HG03095 (cell line): ENCODE data around the gene OR4D6.
"Not testable (repeated sequence)": the region's sequence is repeated elsewhere in the genome, so short reads cannot be mapped to it uniquely, and the experiment has no call there.

ENCODE experiments used
- ATAC-seq: cut with Tn5 transposase; IDR thresholded peaks from one replicate; pipeline ENCODE4 v1.9.1; 2021; ENCODE audit warnings: moderate library complexity; ENCODE audit not compliant: unreplicated experiment

The OR4D6 gene

DNA sequence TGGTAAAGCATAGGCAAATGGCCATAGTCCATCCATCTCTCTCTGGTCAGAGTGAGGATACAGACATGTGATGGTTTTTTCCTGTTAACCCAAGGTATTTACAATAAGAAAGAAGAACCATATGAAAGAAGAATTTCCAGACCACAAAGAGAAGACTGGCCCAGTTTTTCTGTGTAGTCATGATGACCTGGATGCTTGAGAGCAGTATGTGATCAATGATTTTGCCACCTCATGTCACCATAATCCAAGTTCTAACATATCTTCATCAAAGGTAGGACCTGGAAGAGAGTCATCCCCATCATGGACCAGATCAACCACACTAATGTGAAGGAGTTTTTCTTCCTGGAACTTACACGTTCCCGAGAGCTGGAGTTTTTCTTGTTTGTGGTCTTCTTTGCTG lies at the start of gene OR4D6:
TSS of gene OR4D6 (plus strand) at position 301 of the 400 bp plus-strand sequence. CDS start at position 301, 0 bp downstream.
- no peak for ATAC-seq

- ATAC-seq = no peak
Measured at GRCh38 chr11:59413646-59414045, 43.1 kb upstream of the OR4D6 start.

- ATAC-seq = no peak
Measured at GRCh38 chr11:59415111-59415510, 41.6 kb upstream of the OR4D6 start.

GRCh38 chr11:59416613-59417012 lies 40.1 kb upstream of the OR4D6 start:
- no peak for ATAC-seq

DNA sequence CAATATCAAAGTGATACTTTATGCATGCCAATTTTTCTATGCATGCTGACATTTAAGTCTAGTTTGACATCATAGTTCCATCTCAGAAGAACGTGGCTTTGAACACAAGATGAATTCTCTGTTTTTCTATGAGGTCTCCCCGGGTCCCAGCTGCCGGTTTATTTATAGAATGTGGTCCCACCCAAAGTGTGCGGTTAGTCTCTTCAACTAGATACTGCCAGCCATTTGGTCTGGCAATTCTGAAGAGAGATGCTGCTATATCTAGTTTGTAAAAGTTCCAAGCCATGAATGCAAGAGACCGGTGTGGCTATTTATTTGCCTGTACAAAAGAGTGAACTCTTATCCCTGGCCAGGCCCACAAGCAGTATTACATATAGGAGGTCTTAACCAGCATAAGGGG lies 39.7 kb upstream of the OR4D6 start:
- ATAC-seq = no peak

GRCh38 chr11:59418156-59418555 lies 38.6 kb upstream of the OR4D6 start:
- ATAC-seq = no peak

- no peak for ATAC-seq
Measured at GRCh38 chr11:59423835-59424234, 32.9 kb upstream of the OR4D6 start.

DNA sequence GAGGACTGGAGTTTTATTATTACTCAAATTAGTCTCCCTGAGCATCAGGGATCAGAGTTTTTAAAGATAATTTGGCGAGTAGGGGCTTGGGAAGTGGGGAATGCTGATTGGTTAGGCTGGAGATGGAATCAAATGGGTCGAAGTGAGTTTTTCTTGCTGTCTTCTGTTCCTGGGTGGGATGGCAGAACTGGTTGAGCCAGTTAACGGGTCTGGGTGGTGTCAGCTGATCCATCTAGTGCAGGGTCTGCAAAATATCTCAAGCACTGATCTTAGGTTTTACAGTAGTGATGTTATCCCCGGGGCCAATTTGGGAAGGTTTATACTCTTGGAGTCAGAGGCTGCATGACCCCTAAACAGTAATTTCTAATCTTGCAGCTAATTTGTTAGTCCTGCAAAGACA lies 31.6 kb upstream of the OR4D6 start:
- ATAC-seq = no peak

DNA sequence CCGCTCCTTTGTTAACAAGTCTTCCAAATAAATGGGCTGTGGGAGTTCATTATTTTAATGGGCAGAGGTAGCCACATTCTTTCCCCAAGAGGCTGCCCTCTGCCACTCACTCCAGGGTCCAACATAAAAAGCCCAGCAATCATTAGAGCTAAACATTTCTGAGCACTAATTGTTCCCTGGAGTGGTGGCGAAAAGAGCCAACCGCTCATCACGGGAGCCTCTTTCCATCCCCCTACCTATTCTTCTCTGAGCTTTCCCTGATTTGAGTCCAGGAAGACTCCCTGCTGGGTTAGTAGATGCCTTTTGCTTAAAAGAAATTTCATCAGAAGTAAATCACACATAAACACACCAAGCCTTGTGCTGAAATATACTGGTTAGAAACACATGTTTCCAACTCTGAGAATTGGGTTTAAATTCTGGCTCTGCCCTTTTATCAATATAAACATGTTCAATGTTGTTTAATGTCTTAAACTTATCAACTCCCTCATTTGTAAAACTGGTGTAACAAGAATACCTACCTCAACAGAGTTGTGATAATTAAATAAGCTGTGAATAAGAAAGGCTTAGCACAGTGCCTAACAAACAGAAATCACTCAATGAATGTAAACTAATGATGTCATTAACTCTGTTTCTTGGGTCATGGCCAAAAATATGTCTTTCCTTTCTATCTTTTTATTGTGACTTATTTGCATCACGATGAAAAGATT lies 30.2 kb upstream of the OR4D6 start, which contains the start of gene OR5A2:
TSS of gene OR5A2 (minus strand) at position 53 of the 707 bp plus-strand sequence. CDS start 3,460 bp downstream, outside the sequence.
- ATAC-seq = no peak

DNA sequence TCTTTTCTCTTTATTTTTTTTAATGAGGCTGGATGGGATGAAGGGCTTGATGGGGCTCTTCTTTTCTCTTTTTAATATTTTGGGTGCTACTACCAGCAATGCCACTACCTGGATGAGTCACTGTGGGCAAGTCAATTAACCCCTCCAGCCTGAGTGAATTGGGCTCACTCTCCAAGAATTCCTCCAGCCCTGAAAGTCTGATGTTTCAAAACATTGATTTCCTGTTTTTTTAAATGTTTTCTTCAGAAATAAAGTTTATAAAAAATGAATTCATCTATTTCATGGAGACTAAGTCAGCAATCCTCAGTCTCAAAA lies 29.7 kb upstream of the OR4D6 start:
- ATAC-seq = no peak

- peak; percentile 65 for ATAC-seq
Measured at GRCh38 chr11:59429924-59430516, 26.7 kb upstream of the OR4D6 start.

DNA sequence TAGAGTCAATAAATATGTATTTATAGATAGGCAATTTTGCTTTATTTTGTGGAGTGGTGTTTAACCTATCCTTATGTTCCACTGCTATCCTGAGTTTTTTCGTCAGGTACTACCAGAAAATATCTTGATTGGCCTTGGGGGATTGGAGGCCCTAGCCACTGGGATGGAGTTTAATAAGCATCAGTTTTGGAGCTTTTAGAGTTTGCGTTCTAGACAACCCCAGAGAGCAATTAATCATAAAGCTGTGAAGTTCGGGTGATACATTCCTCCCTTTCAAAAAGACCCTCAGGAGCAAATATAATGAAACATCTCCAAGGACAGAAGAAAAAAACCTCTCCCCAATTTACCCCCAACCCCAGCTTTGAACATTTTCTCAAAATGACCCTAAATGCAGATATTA lies 20.6 kb upstream of the OR4D6 start, which contains the start of gene OR5A1:
TSS of gene OR5A1 (plus strand) at position 301 of the 400 bp plus-strand sequence. CDS start 6,700 bp downstream, outside the sequence.
- no peak for ATAC-seq

DNA sequence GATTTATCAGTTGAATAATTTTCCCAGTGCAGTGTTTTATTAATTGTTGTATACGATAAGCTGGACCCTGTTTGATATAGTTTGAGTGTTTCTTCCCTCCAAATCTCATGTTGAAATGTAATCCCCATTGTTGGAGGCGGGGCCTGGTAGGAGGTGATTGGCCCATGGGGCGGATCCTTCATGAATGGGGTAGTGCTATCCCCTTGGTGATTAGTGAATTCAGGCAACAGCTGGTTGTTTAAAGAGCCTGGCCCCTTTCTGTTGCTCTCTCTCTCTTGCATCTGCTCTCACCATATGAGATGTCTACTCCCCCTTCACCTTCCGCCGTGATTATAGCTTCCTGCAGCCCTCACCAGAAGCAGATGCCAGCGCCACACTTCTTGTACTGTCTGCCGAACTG lies 19.0 kb upstream of the OR4D6 start:
- ATAC-seq = no peak

- ATAC-seq = not testable (repeated sequence)
Measured at GRCh38 chr11:59445624-59446023, 11.1 kb upstream of the OR4D6 start.

DNA sequence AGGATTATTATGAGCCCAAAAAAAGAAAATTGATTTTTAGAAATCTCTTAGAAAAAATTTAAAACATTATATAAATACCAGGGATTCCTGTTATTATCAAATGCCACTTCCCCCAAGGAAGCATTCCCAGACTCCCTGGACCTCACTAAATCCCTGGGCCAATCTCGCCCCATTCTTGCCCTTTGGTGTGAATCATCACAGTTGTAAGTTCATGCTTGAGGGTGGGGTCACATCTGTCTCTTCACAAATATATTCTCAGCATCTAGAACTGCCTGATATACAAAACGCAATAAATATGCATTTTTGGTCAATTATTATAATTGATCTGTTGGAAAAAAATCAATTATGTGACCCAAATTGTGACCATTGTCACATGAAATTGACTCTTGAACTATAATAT lies 8.3 kb upstream of the OR4D6 start:
- no peak for ATAC-seq

- ATAC-seq = no peak
Measured at GRCh38 chr11:59459916-59460315, 3.2 kb downstream of the OR4D6 start.

GRCh38 chr11:59463190-59463641 lies 6.5 kb downstream of the OR4D6 start:
- no peak for ATAC-seq

- ATAC-seq = no peak
Measured at GRCh38 chr11:59473015-59473414, 16.3 kb downstream of the OR4D6 start, which contains the start of gene OR4D10. TSS of gene OR4D10 (plus strand) at chr11:59473315. CDS start at chr11:59477430, 4,115 bp downstream.

- no peak for ATAC-seq
Measured at GRCh38 chr11:59475176-59475575, 18.4 kb downstream of the OR4D6 start.

GRCh38 chr11:59479906-59480305 lies 23.1 kb downstream of the OR4D6 start:
- ATAC-seq = no peak

DNA sequence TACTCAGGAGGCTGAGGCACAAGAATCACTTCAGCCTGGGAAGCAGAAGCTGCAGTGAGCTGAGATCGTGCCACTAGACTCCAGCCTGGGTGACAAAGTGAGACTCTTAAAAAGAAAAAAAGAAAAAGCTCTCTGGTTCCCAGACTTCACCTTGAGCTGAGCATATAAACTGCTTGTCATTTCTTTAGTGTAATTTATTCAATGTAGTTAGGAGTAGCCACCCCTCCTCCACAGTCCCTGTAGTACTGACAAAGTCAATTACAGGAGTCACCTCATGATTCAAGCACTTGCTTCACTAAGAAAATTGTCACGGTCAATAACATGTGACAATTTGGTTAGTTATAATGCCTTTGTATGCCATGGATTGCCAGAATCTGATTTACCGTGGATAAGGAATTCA lies 23.6 kb downstream of the OR4D6 start:
- no peak for ATAC-seq

DNA sequence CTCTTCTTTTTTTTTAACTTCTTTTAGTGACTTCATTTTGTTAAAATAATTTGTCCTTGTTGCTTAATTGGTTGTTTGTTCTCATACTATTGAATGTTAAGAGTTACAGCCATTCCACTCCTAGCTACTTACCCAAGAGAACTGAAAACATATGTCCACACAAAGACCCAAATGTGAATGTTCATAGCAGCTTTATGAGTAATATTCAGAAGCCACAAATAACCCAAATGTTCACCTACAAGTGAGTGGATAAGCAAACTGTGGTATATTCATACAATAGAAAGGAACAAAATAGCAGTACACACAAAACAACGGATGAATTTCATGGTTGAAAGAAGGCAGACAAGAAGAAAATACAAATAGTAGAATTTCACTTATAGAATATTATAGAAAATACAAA lies 45.2 kb downstream of the OR4D6 start:
- no peak for ATAC-seq
